Measurements from ENCODE around the gene ACAP2. TPM values are rescaled to one million over a fixed set of nuclear protein-coding genes. Genes with fewer than 3 reads are reported as not detected.
"Not testable (repeated sequence)": the region's sequence is repeated elsewhere in the genome, so short reads cannot be mapped to it uniquely, and the experiment has no call there.

ACAP2 gene
- 10 to 100 TPM; 78.6 to 85.8 TPM for total RNA-seq
- total RNA-seq, result 185 to 186 reads per million in 2 donors

- H3K9me3 ChIP-seq (ENCODE audit: control insufficient read depth, low read length, poor library complexity, severe bottlenecking), result no peaks in the 10 kb centered on the region
- ATAC-seq (peak; percentile 95), DNase-seq (peak; percentile 98 to 99 (median 99))
- Mint-ChIP-seq H3K4me3 (peak within 1 kb of the TSS; percentile 97), H3K27me3 (no peaks in the 10 kb centered on the region), H3K27ac (peak within 1 kb of the TSS; percentile 86), H3K36me3 (ENCODE audit: low read depth) (no peaks in the 10 kb centered on the region), H3K4me1 (peaks cover 34% of the 10 kb centered on the region)
Measured at GRCh38 chr3:195442573-195443390, at the start of gene ACAP2. Gene ACAP2 (minus strand): TSS chr3:195443020. CDS start chr3:195442847, 173 bp downstream.

GRCh38 chr3:195475614-195476013 lies 32.8 kb upstream of the ACAP2 start:
- no peak for ATAC-seq
- DNase-seq, result no peak
- H3K4me1 Mint-ChIP-seq, result no peaks in the 10 kb centered on the region
- H3K27ac Mint-ChIP-seq, result no peak overlapping the region
- peaks cover 2% of the 10 kb centered on the region for H3K36me3 Mint-ChIP-seq (ENCODE audit: low read depth)
- H3K9me3 ChIP-seq (ENCODE audit: control insufficient read depth, low read length, poor library complexity, severe bottlenecking), result no peaks in the 10 kb centered on the region
- H3K4me3 Mint-ChIP-seq, result no peak overlapping the region
- H3K27me3 Mint-ChIP-seq, result peaks cover 22% of the 10 kb centered on the region

- peaks cover 22% of the 10 kb centered on the region for H3K27me3 Mint-ChIP-seq
- not testable (repeated sequence) for H3K9me3 ChIP-seq (ENCODE audit: control insufficient read depth, low read length, poor library complexity, severe bottlenecking); H3K27ac Mint-ChIP-seq; H3K4me3 Mint-ChIP-seq; ATAC-seq; H3K4me1 Mint-ChIP-seq; H3K36me3 Mint-ChIP-seq (ENCODE audit: low read depth); DNase-seq
Measured at GRCh38 chr3:195475116-195475515, 32.3 kb upstream of the ACAP2 start.

- DNase-seq, result no peak
- Mint-ChIP-seq H3K4me3 (no peak overlapping the region), H3K27ac (no peak overlapping the region)
Measured at GRCh38 chr3:195468841-195469240, 26.0 kb upstream of the ACAP2 start.

GRCh38 chr3:195468391-195468776 lies 25.6 kb upstream of the ACAP2 start:
- H3K27me3 Mint-ChIP-seq, result no peaks in the 10 kb centered on the region
- DNase-seq, result no peak
- peaks cover 2% of the 10 kb centered on the region for H3K4me1 Mint-ChIP-seq
- H3K36me3 Mint-ChIP-seq (ENCODE audit: low read depth), result peaks cover 2% of the 10 kb centered on the region
- no peaks in the 10 kb centered on the region for H3K9me3 ChIP-seq (ENCODE audit: control insufficient read depth, low read length, poor library complexity, severe bottlenecking)
- peak; percentile 12 for ATAC-seq
- no peak overlapping the region for H3K27ac Mint-ChIP-seq
- H3K4me3 Mint-ChIP-seq, result no peak overlapping the region

More at GRCh38 chr3:195468841-195469240, 26.0 kb upstream of the ACAP2 start:
- Mint-ChIP-seq H3K36me3 (ENCODE audit: low read depth) (peaks cover 2% of the 10 kb centered on the region), H3K4me1 (peaks cover 2% of the 10 kb centered on the region), H3K27me3 (peaks cover under 1% of the 10 kb centered on the region)
- no peak for ATAC-seq
- no peaks in the 10 kb centered on the region for H3K9me3 ChIP-seq (ENCODE audit: control insufficient read depth, low read length, poor library complexity, severe bottlenecking)

GRCh38 chr3:195467641-195468390 lies 25.0 kb upstream of the ACAP2 start:
- DNase-seq, result no peak
- H3K9me3 ChIP-seq (ENCODE audit: control insufficient read depth, low read length, poor library complexity, severe bottlenecking), result no peaks in the 10 kb centered on the region
- no peaks in the 10 kb centered on the region for H3K27me3 Mint-ChIP-seq
- ATAC-seq, result peak; percentile 28
- H3K4me3 Mint-ChIP-seq, result no peak overlapping the region
- H3K27ac Mint-ChIP-seq, result no peak overlapping the region
- H3K36me3 Mint-ChIP-seq (ENCODE audit: low read depth), result peaks cover 2% of the 10 kb centered on the region
- H3K4me1 Mint-ChIP-seq, result peaks cover 2% of the 10 kb centered on the region

DNA sequence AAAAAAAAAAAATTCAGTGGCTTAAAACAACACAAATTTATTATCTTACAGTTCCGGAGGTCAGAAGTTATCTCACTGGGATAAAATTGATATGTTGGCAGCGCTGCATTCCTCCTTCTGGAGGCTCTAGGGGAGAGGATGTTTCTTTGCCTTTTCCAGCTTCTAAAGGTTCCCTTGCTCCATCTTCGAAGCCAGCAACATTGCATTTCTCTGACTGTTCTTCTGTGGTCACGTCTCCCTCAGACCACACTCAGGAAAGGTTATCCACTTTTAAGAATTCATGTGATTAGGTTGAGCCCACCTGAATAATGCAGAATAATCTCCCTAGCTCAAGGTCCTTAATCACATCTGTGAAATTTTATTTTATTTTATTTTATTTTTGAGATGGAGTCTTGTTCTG lies 23.4 kb upstream of the ACAP2 start:
- no peak overlapping the region for H3K27ac Mint-ChIP-seq
- H3K36me3 Mint-ChIP-seq (ENCODE audit: low read depth), result peaks cover 2% of the 10 kb centered on the region
- DNase-seq (no peak), ATAC-seq (no peak)
- H3K9me3 ChIP-seq (ENCODE audit: control insufficient read depth, low read length, poor library complexity, severe bottlenecking), result no peaks in the 10 kb centered on the region
- no peak overlapping the region for H3K4me3 Mint-ChIP-seq
- no peaks in the 10 kb centered on the region for H3K27me3 Mint-ChIP-seq
- H3K4me1 Mint-ChIP-seq, result peaks cover 2% of the 10 kb centered on the region

DNA sequence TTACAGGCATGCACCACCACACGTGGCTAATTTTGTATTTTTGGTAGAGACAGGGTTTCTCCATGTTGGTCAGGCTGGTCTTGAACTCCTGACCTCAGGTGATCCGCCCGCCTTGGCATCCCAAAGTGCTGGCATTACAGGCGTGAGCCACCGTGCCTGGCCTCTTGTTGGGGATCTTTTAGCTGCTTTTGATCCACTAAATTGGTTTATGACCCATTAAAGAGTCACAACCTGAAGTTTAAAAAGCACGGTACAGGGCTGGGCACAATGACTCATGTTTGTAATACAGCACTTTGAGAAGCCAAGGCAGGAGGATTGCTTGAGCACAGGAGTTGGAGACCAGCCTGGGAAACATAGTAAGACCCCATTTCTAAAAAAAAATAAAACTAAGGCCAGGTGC lies 20.1 kb upstream of the ACAP2 start:
- H3K9me3 ChIP-seq (ENCODE audit: control insufficient read depth, low read length, poor library complexity, severe bottlenecking); H3K4me1 Mint-ChIP-seq; ATAC-seq; H3K27ac Mint-ChIP-seq; DNase-seq; H3K36me3 Mint-ChIP-seq (ENCODE audit: low read depth); H3K27me3 Mint-ChIP-seq; H3K4me3 Mint-ChIP-seq: not testable (repeated sequence)

DNA sequence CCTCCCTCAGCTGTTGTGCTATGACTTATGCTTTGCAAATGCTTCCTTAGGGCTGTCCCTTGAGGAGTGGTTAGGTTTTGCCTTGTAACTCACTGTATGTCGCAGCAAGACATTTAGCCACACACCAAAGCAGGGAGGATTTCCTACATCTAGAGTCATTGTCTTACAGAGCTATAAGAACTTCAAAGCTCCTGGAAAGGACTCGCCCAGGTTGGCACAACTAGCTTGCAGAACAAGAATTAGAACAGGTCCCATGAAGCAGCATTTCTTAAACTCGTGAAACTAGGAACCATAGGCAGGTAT lies 19.4 kb upstream of the ACAP2 start:
- no peak overlapping the region for H3K4me3 Mint-ChIP-seq
- H3K9me3 ChIP-seq (ENCODE audit: control insufficient read depth, low read length, poor library complexity, severe bottlenecking), result no peaks in the 10 kb centered on the region
- H3K4me1 Mint-ChIP-seq, result peaks cover 10% of the 10 kb centered on the region
- no peaks in the 10 kb centered on the region for H3K27me3 Mint-ChIP-seq
- no peak for ATAC-seq
- H3K27ac Mint-ChIP-seq, result no peak overlapping the region
- DNase-seq, result no peak
- H3K36me3 Mint-ChIP-seq (ENCODE audit: low read depth), result no peaks in the 10 kb centered on the region

DNA sequence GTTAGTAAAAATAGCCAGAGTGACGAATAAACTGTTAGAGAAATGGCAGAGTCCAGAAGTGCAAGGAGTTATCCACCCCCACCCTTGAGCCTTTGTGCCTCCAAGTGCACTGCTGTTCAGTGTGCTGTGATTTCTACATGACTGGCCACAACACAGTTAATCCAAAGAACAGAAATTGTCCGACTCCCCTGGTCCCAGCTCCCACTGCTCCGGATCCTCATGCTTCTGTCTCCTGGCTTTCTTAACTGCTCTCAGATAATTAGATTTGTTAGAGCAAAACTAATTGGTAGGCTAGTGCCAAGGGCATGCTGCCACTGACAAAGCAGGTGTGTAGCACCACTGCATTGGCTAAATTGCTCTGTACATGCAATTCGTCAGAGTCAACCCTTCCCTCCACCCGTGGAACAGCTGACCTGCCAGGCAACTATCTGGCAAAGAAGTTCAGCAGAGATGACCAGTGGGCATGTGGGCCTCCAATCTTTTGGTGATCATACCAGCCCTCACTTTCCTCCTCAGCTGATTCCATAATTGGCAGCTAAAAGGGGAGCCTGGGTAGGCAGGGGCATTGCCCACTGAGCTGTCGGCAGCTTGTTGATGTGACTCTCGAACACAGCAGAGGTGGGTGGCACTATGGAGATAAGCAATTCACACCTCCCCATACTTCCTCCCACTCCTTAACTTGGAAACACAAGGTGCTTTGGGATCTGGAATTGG lies 18.9 kb upstream of the ACAP2 start:
- Mint-ChIP-seq H3K4me3 (no peak overlapping the region), H3K36me3 (ENCODE audit: low read depth) (no peaks in the 10 kb centered on the region), H3K27me3 (no peaks in the 10 kb centered on the region), H3K27ac (no peak overlapping the region), H3K4me1 (peaks cover 10% of the 10 kb centered on the region)
- ATAC-seq (no peak), DNase-seq (no peak)
- H3K9me3 ChIP-seq (ENCODE audit: control insufficient read depth, low read length, poor library complexity, severe bottlenecking), result no peaks in the 10 kb centered on the region

GRCh38 chr3:195460091-195460713 lies 17.4 kb upstream of the ACAP2 start:
- no peak for ATAC-seq
- H3K36me3 Mint-ChIP-seq (ENCODE audit: low read depth), result no peaks in the 10 kb centered on the region
- no peak overlapping the region for H3K4me3 Mint-ChIP-seq
- no peak overlapping the region for H3K27ac Mint-ChIP-seq
- no peak for DNase-seq
- H3K27me3 Mint-ChIP-seq, result no peaks in the 10 kb centered on the region
- H3K4me1 Mint-ChIP-seq, result peaks cover 13% of the 10 kb centered on the region
- H3K9me3 ChIP-seq (ENCODE audit: control insufficient read depth, low read length, poor library complexity, severe bottlenecking), result no peaks in the 10 kb centered on the region

- H3K4me1 Mint-ChIP-seq, result peaks cover 13% of the 10 kb centered on the region
- no peaks in the 10 kb centered on the region for H3K27me3 Mint-ChIP-seq
- H3K4me3 Mint-ChIP-seq, result peak overlapping the region; percentile 52
- H3K27ac Mint-ChIP-seq, result peak overlapping the region; percentile 85
- H3K9me3 ChIP-seq (ENCODE audit: control insufficient read depth, low read length, poor library complexity, severe bottlenecking), result no peaks in the 10 kb centered on the region
- peak; percentile 93 for ATAC-seq
- H3K36me3 Mint-ChIP-seq (ENCODE audit: low read depth), result no peaks in the 10 kb centered on the region
- DNase-seq, result no peak
Measured at GRCh38 chr3:195458316-195458717, 15.5 kb upstream of the ACAP2 start.

GRCh38 chr3:195455789-195456188 lies 13.0 kb upstream of the ACAP2 start:
- no peaks in the 10 kb centered on the region for H3K36me3 Mint-ChIP-seq (ENCODE audit: low read depth)
- no peak overlapping the region for H3K4me3 Mint-ChIP-seq
- no peaks in the 10 kb centered on the region for H3K27me3 Mint-ChIP-seq
- H3K27ac Mint-ChIP-seq, result peak overlapping the region; percentile 37
- DNase-seq (no peak), ATAC-seq (no peak)
- no peaks in the 10 kb centered on the region for H3K9me3 ChIP-seq (ENCODE audit: control insufficient read depth, low read length, poor library complexity, severe bottlenecking)
- peaks cover 13% of the 10 kb centered on the region for H3K4me1 Mint-ChIP-seq
